HG02763 (cell line): ENCODE data around the gene FNTB.

Experiments used
- ATAC-seq: cut with Tn5 transposase; IDR thresholded peaks from one replicate; pipeline ENCODE4 v1.9.1; 2021; ENCODE audit warnings: mild to moderate bottlenecking, moderate library complexity; ENCODE audit not compliant: unreplicated experiment

The FNTB gene

DNA sequence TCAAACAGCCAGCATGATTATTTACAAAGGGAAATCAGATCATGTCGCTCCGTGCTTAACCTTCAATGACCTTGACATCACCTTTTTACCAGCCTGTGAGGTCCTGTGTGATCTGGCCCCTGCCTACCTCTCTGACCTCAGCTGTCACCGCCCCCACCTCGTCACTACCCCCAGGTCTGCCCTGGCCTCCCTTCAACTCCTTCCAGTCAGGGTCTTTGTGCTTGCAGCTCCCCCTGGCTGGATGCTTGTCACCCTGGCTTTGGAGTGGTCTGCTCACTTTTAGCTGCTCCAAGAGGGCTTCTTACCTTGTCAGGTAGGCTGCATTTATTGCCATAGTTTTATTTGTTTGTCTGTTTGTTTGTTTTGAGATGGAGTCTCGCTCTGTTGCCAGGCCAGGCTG is 123.8 kb downstream of the FNTB start:
- no peak for ATAC-seq
